GM19238 (cell line): ENCODE data around the gene DIP2C.
"Not testable (repeated sequence)": the region's sequence is repeated elsewhere in the genome, so short reads cannot be mapped to it uniquely, and the experiment has no call there.

Experiments
- DNase-seq: peaks from one replicate; pipeline ENCODE4 v3.0.0; 2011; ENCODE audit warnings: low spot score; ENCODE audit not compliant: insufficient read length

Gene DIP2C

GRCh38 chr10:661597-662222 lies 27.8 kb downstream of the DIP2C start:
- DNase-seq, result no peak

GRCh38 chr10:660970-661596 lies 28.4 kb downstream of the DIP2C start:
- no peak for DNase-seq

GRCh38 chr10:660413-660969 lies 29.0 kb downstream of the DIP2C start:
- DNase-seq, result no peak

GRCh38 chr10:659688-660141 lies 29.8 kb downstream of the DIP2C start:
- DNase-seq, result no peak

GRCh38 chr10:657816-658350 lies 31.6 kb downstream of the DIP2C start:
- DNase-seq, result not testable (repeated sequence)

GRCh38 chr10:656883-657282 lies 32.6 kb downstream of the DIP2C start:
- no peak for DNase-seq

- no peak for DNase-seq
Measured at GRCh38 chr10:655184-655583, 34.3 kb downstream of the DIP2C start.

- no peak for DNase-seq
Measured at GRCh38 chr10:654647-654996, 34.8 kb downstream of the DIP2C start.

- DNase-seq, result no peak
Measured at GRCh38 chr10:653991-654646, 35.3 kb downstream of the DIP2C start.

- not testable (repeated sequence) for DNase-seq
Measured at GRCh38 chr10:652832-653459, 36.5 kb downstream of the DIP2C start.

GRCh38 chr10:652233-652632 lies 37.2 kb downstream of the DIP2C start:
- no peak for DNase-seq

GRCh38 chr10:651692-652091 lies 37.8 kb downstream of the DIP2C start:
- no peak for DNase-seq

- no peak for DNase-seq
Measured at GRCh38 chr10:650886-651615, 38.4 kb downstream of the DIP2C start.

- DNase-seq, result no peak
Measured at GRCh38 chr10:650441-650851, 39.0 kb downstream of the DIP2C start.

GRCh38 chr10:649798-650440 lies 39.5 kb downstream of the DIP2C start:
- DNase-seq, result no peak

GRCh38 chr10:649445-649797 lies 40.0 kb downstream of the DIP2C start:
- no peak for DNase-seq

GRCh38 chr10:647019-647418 lies 42.4 kb downstream of the DIP2C start:
- DNase-seq, result not testable (repeated sequence)

GRCh38 chr10:646118-646524 lies 43.3 kb downstream of the DIP2C start:
- DNase-seq, result no peak

- DNase-seq, result no peak
Measured at GRCh38 chr10:644943-645334, 44.5 kb downstream of the DIP2C start.

- no peak for DNase-seq
Measured at GRCh38 chr10:644076-644942, 45.2 kb downstream of the DIP2C start.
